NT2/D1 (cell line): Measurements from ENCODE around the gene INPP4B.

Experiments used
- DNase-seq: peaks from one replicate; pipeline ENCODE4 v3.0.0-alpha.2; 2011; ENCODE audit warnings: low read depth, low spot score
- H3K27me3 ChIP-seq: 2 replicates; pipeline ENCODE4 v1.6.0; 2011; ENCODE audit warnings: mild to moderate bottlenecking; ENCODE audit not compliant: insufficient read length, insufficient read depth
- H3K36me3 ChIP-seq: 2 replicates; pipeline ENCODE4 v1.6.1; 2011; ENCODE audit warnings: mild to moderate bottlenecking, low read length, mixed read lengths; ENCODE audit not compliant: insufficient read depth, insufficient read length
- H3K4me1 ChIP-seq: 2 replicates; pipeline ENCODE4 v1.5.1; 2011; ENCODE audit not compliant: insufficient read depth, insufficient read length
- H3K4me3 ChIP-seq: 2 replicates; pipeline ENCODE4 v1.5.1; 2011; ENCODE audit warnings: low read depth; ENCODE audit not compliant: insufficient read length
- H3K9ac ChIP-seq: 2 replicates; pipeline ENCODE4 v1.6.0; 2011; ENCODE audit warnings: low read depth; ENCODE audit not compliant: insufficient read length
- H3K9me3 ChIP-seq: 2 replicates; pipeline ENCODE4 v1.5.1; 2011; ENCODE audit warnings: mild to moderate bottlenecking, low read length; ENCODE audit not compliant: insufficient read depth
- SUZ12 ChIP-seq: IDR thresholded peaks from 2 replicates; pipeline ENCODE4 v1.6.1; 2011; ENCODE audit not compliant: insufficient read length, insufficient read depth; ENCODE audit errors: extremely low read depth
- YY1 ChIP-seq: IDR thresholded peaks from 2 replicates; pipeline ENCODE4 v1.6.1; 2011; ENCODE audit not compliant: insufficient read length, insufficient read depth
- ZNF274 ChIP-seq: IDR thresholded peaks from 2 replicates; pipeline ENCODE4 v1.6.1; 2011; ENCODE audit warnings: mild to moderate bottlenecking, low read depth, low read length

INPP4B gene

DNA sequence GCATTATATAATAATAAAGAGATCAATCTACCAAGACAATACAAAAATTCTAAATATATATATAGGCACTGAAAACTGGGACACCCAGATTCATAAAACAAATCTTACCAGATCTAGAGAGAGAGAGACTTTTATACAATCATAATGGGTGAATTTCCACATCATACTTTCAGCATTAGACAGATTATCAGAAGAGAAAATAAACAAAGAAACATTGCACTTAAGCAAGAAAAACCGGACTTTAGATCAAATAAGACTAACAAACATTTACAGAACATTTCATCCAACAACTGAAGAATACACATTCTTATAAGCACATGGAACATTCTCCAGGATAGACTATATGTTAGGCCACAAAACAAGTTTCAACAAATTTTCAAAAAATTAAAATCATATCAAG is 245.1 kb downstream of the INPP4B start:
- Histone ChIP-seq H3K9ac (no peak overlapping the region), H3K4me3 (no peak overlapping the region), H3K36me3 (no peaks in the 10 kb centered on the region), H3K4me1 (no peaks in the 10 kb centered on the region), H3K9me3 (0 out of 2 replicates have a peak, but pooled peaks cover 6% of the 10 kb centered on the region), H3K27me3 (no peaks in the 10 kb centered on the region)
- TF ChIP-seq SUZ12 (no peak), ZNF274 (no peak), YY1 (no peak)
- no peak for DNase-seq

DNA sequence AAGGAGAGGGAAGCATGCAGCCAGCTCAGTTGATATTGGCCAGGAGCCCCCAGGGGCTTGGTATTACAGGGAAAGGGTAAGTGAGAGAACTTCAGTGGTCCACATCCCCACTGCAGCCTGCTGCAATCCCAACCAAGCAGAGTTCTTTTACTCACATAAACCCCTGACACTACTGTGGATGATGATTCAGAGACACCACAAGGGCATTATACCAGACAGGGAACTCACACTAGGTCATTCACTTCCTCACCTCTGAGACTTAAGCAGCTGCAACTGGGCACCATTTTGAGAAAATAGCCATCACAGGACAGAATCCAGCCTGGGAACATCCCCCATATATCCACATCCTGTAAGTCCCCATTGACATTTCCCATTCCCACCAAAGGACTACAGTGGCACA is 248.0 kb downstream of the INPP4B start:
- no peak for DNase-seq
- H3K27me3 ChIP-seq: no peaks in the 10 kb centered on the region
- H3K4me3 ChIP-seq: no peak overlapping the region
- H3K4me1 ChIP-seq: no peaks in the 10 kb centered on the region
- no peak overlapping the region for H3K9ac ChIP-seq
- TF ChIP-seq SUZ12 (no peak), ZNF274 (no peak), YY1 (no peak)
- no peaks in the 10 kb centered on the region for H3K9me3 ChIP-seq
- no peaks in the 10 kb centered on the region for H3K36me3 ChIP-seq

DNA sequence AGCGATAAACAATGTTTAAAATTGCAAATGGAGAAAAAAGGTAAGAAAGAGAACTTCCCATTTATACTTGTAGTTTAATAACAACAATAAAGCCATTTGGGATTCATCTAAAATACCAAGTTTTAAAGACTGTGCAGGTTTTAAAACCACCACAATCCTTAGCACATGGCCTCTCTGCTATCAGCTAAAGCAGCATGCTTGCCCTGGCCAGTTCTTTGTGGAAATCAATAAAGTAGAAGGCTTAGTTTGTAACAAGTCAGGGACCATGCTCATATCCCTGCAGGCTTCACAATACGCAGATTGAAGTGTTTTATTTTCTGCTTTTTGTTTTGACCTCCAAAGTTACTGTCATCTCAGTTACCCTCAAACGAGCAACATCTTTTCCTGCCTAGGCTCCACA is 249.5 kb downstream of the INPP4B start:
- no peaks in the 10 kb centered on the region for H3K4me1 ChIP-seq
- no peak overlapping the region for H3K9ac ChIP-seq
- no peaks in the 10 kb centered on the region for H3K27me3 ChIP-seq
- H3K4me3 ChIP-seq: no peak overlapping the region
- DNase-seq: no peak
- H3K36me3 ChIP-seq: no peaks in the 10 kb centered on the region
- H3K9me3 ChIP-seq: no peaks in the 10 kb centered on the region
- TF ChIP-seq YY1 (no peak), SUZ12 (no peak), ZNF274 (no peak)

DNA sequence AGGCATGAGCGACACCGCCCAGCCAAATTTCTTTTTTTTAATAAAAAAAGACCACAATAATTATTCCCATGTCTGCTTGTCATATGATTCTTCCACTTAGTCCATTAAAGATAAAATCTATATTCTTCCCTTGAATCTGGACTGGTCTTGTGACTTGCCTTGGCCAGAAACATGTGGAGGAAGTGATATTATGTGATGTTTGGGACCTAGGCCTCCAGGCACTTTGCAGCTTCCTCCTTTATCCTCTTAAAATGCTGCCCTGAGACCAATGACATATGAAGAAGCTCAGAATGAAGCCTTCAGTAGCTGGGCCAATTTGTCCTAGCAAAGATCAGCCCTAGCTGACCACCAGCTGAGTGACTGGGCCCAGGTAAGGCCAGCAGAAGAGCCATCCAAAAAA is 250.0 kb downstream of the INPP4B start:
- Histone ChIP-seq H3K27me3 (no peaks in the 10 kb centered on the region), H3K4me3 (no peak overlapping the region), H3K9me3 (no peaks in the 10 kb centered on the region), H3K4me1 (no peaks in the 10 kb centered on the region), H3K9ac (no peak overlapping the region), H3K36me3 (no peaks in the 10 kb centered on the region)
- TF ChIP-seq SUZ12 (no peak), ZNF274 (no peak), YY1 (no peak)
- no peak for DNase-seq

DNA sequence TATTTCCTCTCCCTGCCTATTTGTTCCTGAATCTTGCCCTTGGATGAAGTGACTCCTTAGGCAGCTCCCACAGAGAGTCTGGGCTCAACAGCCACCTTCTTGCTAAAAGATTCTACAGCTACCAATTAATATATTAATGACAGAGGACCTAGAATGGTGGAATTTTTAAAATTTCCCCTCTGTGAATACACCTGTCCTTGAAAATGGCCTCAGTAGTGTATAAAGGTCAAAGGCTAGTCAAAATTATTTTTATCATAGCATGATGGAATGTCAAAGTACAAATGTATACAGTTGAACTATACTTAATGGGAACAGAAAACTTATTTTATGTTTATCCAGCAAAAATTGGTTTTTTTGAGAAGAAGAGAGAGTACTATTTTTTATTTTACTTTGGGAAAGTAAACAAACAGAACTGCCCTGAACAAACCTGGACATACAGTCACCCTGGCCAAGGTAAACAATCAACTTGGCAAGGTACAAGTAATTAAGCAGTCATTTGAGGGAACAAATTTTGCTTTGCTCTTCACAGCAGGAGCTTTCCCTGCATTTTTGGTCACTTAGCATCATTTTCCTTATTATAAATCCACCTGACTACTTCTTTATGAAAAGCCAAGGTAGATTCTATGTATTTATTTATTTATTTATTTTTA is 250.8 kb downstream of the INPP4B start:
- no peaks in the 10 kb centered on the region for H3K27me3 ChIP-seq
- no peaks in the 10 kb centered on the region for H3K9me3 ChIP-seq
- TF ChIP-seq ZNF274 (no peak), YY1 (no peak), SUZ12 (no peak)
- no peak for DNase-seq
- H3K36me3 ChIP-seq: no peaks in the 10 kb centered on the region
- H3K9ac ChIP-seq: no peak overlapping the region
- H3K4me1 ChIP-seq: no peaks in the 10 kb centered on the region
- no peak overlapping the region for H3K4me3 ChIP-seq

DNA sequence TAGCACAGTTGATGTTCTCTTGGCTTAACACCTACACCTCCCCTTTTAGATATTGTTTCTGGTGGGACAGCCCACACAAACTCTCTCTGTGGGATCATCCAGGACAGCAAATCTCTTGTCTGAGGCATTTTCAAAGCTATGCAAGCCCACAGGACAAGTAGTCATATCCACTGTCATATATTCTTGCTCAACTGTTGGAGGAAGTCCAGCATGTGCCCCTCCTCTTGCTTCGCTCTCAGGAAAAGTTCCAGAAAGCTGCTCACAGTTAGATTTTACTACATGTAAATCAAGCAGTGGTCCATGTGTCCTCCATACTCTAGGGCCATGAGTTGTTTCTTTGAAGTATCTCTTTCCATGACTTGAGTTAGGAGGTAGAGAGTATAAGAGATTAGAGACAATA is 260.7 kb downstream of the INPP4B start:
- Histone ChIP-seq H3K4me1 (no peaks in the 10 kb centered on the region), H3K27me3 (no peaks in the 10 kb centered on the region), H3K9ac (no peak overlapping the region), H3K9me3 (no peaks in the 10 kb centered on the region), H3K36me3 (no peaks in the 10 kb centered on the region), H3K4me3 (no peak overlapping the region)
- no peak for DNase-seq
- no peak for TF ChIP-seq YY1
- no peak for TF ChIP-seq SUZ12
- TF ChIP-seq ZNF274: no peak

DNA sequence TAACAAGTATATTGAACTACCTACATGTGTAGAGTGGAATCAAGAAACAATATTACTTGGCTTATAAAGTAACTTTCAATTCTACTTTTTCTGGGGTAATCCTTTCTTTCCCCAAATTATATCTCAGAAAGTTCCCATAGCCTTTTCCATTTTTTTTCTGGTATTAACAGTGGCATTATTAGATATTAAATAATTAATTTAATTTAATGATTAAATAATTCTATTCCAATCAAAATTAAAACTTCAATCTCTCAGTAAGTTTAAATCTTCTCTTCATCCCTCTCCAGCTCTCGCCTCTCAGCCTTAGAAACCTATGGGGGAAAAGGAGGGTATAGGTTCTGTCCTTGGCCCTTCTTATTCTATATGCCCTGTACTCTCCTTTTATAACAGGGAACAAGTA is 262.4 kb downstream of the INPP4B start:
- Histone ChIP-seq H3K9ac (no peak overlapping the region), H3K36me3 (no peaks in the 10 kb centered on the region), H3K4me1 (no peaks in the 10 kb centered on the region), H3K27me3 (no peaks in the 10 kb centered on the region), H3K9me3 (no peaks in the 10 kb centered on the region), H3K4me3 (no peak overlapping the region)
- DNase-seq: no peak
- no peak for TF ChIP-seq YY1
- no peak for TF ChIP-seq SUZ12
- no peak for TF ChIP-seq ZNF274
